OCI-M2 (cell line): ENCODE data around the gene LIMCH1.

Source experiments
- DNase-seq: peaks from one replicate; lab custom pipeline; 2025; ENCODE audit not compliant: unreplicated experiment; lab: John Stamatoyannopoulos, UW

Gene LIMCH1

GRCh38 chr4:41601025-41601424 is 63.1 kb downstream of the LIMCH1 start:
- no peak for DNase-seq

GRCh38 chr4:41602113-41602512 is 64.2 kb downstream of the LIMCH1 start:
- DNase-seq: no peak

GRCh38 chr4:41602886-41603498 is 65.0 kb downstream of the LIMCH1 start:
- DNase-seq: no peak

GRCh38 chr4:41609851-41610250 is 71.9 kb downstream of the LIMCH1 start:
- DNase-seq: no peak

GRCh38 chr4:41610474-41610873 is 72.5 kb downstream of the LIMCH1 start:
- no peak for DNase-seq

- no peak for DNase-seq
Observed at GRCh38 chr4:41611124-41611838, 73.3 kb downstream of the LIMCH1 start.

- no peak for DNase-seq
Observed at GRCh38 chr4:41611881-41612871, 74.2 kb downstream of the LIMCH1 start.

GRCh38 chr4:41613386-41613785 is 75.4 kb downstream of the LIMCH1 start:
- no peak for DNase-seq

GRCh38 chr4:41613821-41614220 is 75.9 kb downstream of the LIMCH1 start:
- DNase-seq: no peak

GRCh38 chr4:41614519-41614918 is 76.6 kb downstream of the LIMCH1 start:
- no peak for DNase-seq

- no peak for DNase-seq
Observed at GRCh38 chr4:41619161-41619560, 81.2 kb downstream of the LIMCH1 start.

- DNase-seq: no peak
Observed at GRCh38 chr4:41620594-41621256, 82.8 kb downstream of the LIMCH1 start.

- no peak for DNase-seq
Observed at GRCh38 chr4:41622787-41623186, 84.8 kb downstream of the LIMCH1 start.

- no peak for DNase-seq
Observed at GRCh38 chr4:41624765-41625164, 86.8 kb downstream of the LIMCH1 start.

GRCh38 chr4:41625531-41625930 is 87.6 kb downstream of the LIMCH1 start:
- no peak for DNase-seq

GRCh38 chr4:41628936-41629335 is 91.0 kb downstream of the LIMCH1 start:
- no peak for DNase-seq

GRCh38 chr4:41631523-41631922 is 93.6 kb downstream of the LIMCH1 start:
- DNase-seq: no peak

- DNase-seq: no peak
Observed at GRCh38 chr4:41632481-41633073, 94.6 kb downstream of the LIMCH1 start.

GRCh38 chr4:41633321-41633720 is 95.4 kb downstream of the LIMCH1 start:
- DNase-seq: no peak

- DNase-seq: no peak
Observed at GRCh38 chr4:41635441-41635840, 97.5 kb downstream of the LIMCH1 start.

GRCh38 chr4:41638203-41638602 is 100.2 kb downstream of the LIMCH1 start:
- no peak for DNase-seq
